H1 (cell line): ENCODE measurements around the gene NDC80. TPM values are rescaled to one million over a fixed set of nuclear protein-coding genes. Genes with fewer than 3 reads are reported as not detected.

ENCODE experiments used
- CTCF ChIA-PET: fragments of 300-600 bp; sonication (Branson Sonifier 250); formaldehyde crosslinking; loops from one replicate; lab custom pipeline; 2021; ENCODE audit not compliant: partially characterized antibody; lab: Charles Lee
- POLR2A ChIA-PET: fragments of 300-600 bp; sonication (Branson Sonifier 250); formaldehyde crosslinking; loops from one replicate; lab custom pipeline; 2021; ENCODE audit warnings: inconsistent platforms; ENCODE audit not compliant: partially characterized antibody; lab: Charles Lee
- DNase-seq, 2 experiments: peaks; one replicate each; pipeline versions ENCODE4 v3.0.0 to v3.0.0-alpha.2; 2010 to 2022; ENCODE audit warnings: low spot score in 2 of 2, low read depth in 1 of 2, mixed read lengths in 1 of 2
- FAIRE-seq: peaks from 2 replicates; lab custom pipeline; 2011; peaks lifted over from hg19 to GRCh38; lab: Jason Lieb, UNC
- H2AFZ ChIP-seq: 2 replicates; pipeline ENCODE4 v1.8.1; 2012; ENCODE audit warnings: low read length, inconsistent platforms
- H2AK5ac ChIP-seq: 2 replicates; pipeline ENCODE4 v1.6.1; 2013; ENCODE audit warnings: low read depth, low read length
- H2BK120ac ChIP-seq: replicated peaks from 2 replicates; pipeline ENCODE3; 2013; ENCODE audit warnings: low read depth, low read length, inconsistent platforms
- H2BK12ac ChIP-seq: 2 replicates; pipeline ENCODE4 v1.6.1; 2013; ENCODE audit warnings: low read depth, low read length
- H2BK15ac ChIP-seq: 2 replicates; pipeline ENCODE4 v1.6.1; 2013; ENCODE audit warnings: low read length
- H2BK20ac ChIP-seq: 2 replicates; pipeline ENCODE4 v1.6.1; 2013; ENCODE audit warnings: low read length
- H2BK5ac ChIP-seq: 2 replicates; pipeline ENCODE4 v1.6.1; 2013; ENCODE audit warnings: low read depth, low read length
- H3K14ac ChIP-seq: 2 replicates; pipeline ENCODE4 v1.6.1; 2013; ENCODE audit warnings: inconsistent platforms; ENCODE audit not compliant: insufficient read length
- H3K18ac ChIP-seq: 2 replicates; pipeline ENCODE4 v1.6.1; 2013; ENCODE audit warnings: low read length; ENCODE audit errors: extremely low read depth
- H3K23ac ChIP-seq: 2 replicates; pipeline ENCODE4 v1.6.1; 2013; ENCODE audit warnings: inconsistent platforms; ENCODE audit not compliant: insufficient read length
- H3K23me2 ChIP-seq: 2 replicates; pipeline ENCODE4 v1.6.1; 2013; ENCODE audit warnings: low read depth, low read length
- H3K27ac ChIP-seq: 2 replicates; pipeline ENCODE4 v1.6.1; 2011; ENCODE audit warnings: low read depth, low read length, inconsistent platforms
- H3K27me3 ChIP-seq, 4 experiments: replicated peaks in 1 of 4; 1 replicate in 1 of 4; 2 replicates in 3 of 4; pipeline versions ENCODE4 v1.6.1 to v1.8.1; 2011 to 2013; ENCODE audit warnings: low read length in 3 of 4, mild to moderate bottlenecking in 3 of 4, inconsistent platforms in 2 of 4, mixed read lengths in 2 of 4, moderate library complexity in 1 of 4; ENCODE audit not compliant: control insufficient read depth in 3 of 4, insufficient read depth in 3 of 4; ENCODE audit errors: extremely low read depth in 1 of 4
- H3K36me3 ChIP-seq, 4 experiments: 2 replicates each; pipeline versions ENCODE4 v1.6.1 to v1.8.1; 2011 to 2013; ENCODE audit warnings: mild to moderate bottlenecking in 4 of 4, low read length in 3 of 4, moderate library complexity in 2 of 4, control low read depth in 1 of 4, inconsistent platforms in 1 of 4; ENCODE audit not compliant: insufficient read depth in 4 of 4, control insufficient read depth in 2 of 4
- H3K4ac ChIP-seq: replicated peaks from 2 replicates; pipeline ENCODE3; 2013; ENCODE audit warnings: low read length, low read depth, mixed read lengths, inconsistent platforms; ENCODE audit not compliant: insufficient read length
- H3K4me1 ChIP-seq, 4 experiments: replicated peaks in 1 of 4; 1 replicate in 1 of 4; 2 replicates in 3 of 4; pipeline versions ENCODE4 v1.6.1 to v1.8.1; 2011 to 2013; ENCODE audit warnings: low read length in 3 of 4, inconsistent platforms in 2 of 4, mixed read lengths in 1 of 4; ENCODE audit not compliant: insufficient read depth in 4 of 4, control insufficient read depth in 3 of 4
- H3K4me2 ChIP-seq, 2 experiments: 2 replicates each; pipeline versions ENCODE4 v1.6.1 to v1.8.1; 2011 to 2013; ENCODE audit warnings: low read depth in 2 of 2, low read length in 2 of 2, control low read depth in 1 of 2, inconsistent platforms in 1 of 2, mild to moderate bottlenecking in 1 of 2; ENCODE audit not compliant: insufficient read depth in 1 of 2
- H3K4me3 ChIP-seq, 4 experiments: fragments of 200-600, 300-600 bp in 1 of 4; sonication (generic), shearing (Covaris generic), sonication (Bioruptor Twin) in 1 of 4; 2 replicates each; pipeline versions ENCODE4 v1.5.1 to v1.8.1; 2011 to 2016; ENCODE audit warnings: low read length in 4 of 4, low read depth in 3 of 4, control low read depth in 2 of 4, inconsistent platforms in 2 of 4, mild to moderate bottlenecking in 2 of 4, mixed read lengths in 1 of 4, moderate library complexity in 1 of 4; ENCODE audit not compliant: insufficient read depth in 2 of 4; ENCODE audit errors: extremely low read depth in 1 of 4
- H3K56ac ChIP-seq: replicated peaks from 2 replicates; pipeline ENCODE3; 2013; ENCODE audit warnings: low read depth, mild to moderate bottlenecking, mixed read lengths, low read length, inconsistent platforms; ENCODE audit not compliant: insufficient read length
- H3K79me1 ChIP-seq: 2 replicates; pipeline ENCODE4 v1.6.1; 2013; ENCODE audit warnings: low read depth, low read length, control low read depth
- H3K79me2 ChIP-seq, 2 experiments: 2 replicates each; pipeline versions ENCODE4 v1.6.1 to v1.8.1; 2012 to 2013; ENCODE audit warnings: low read length in 2 of 2, mild to moderate bottlenecking in 2 of 2, inconsistent platforms in 1 of 2; ENCODE audit not compliant: insufficient read depth in 2 of 2, control insufficient read depth in 1 of 2
- H3K9ac ChIP-seq, 4 experiments: replicated peaks in 1 of 4; 1 replicate in 1 of 4; 2 replicates in 3 of 4; pipeline versions ENCODE4 v1.6.1 to v1.8.1; 2011 to 2013; ENCODE audit warnings: low read depth in 3 of 4, low read length in 3 of 4, control low read depth in 2 of 4, mild to moderate bottlenecking in 2 of 4, moderate library complexity in 2 of 4, inconsistent platforms in 1 of 4; ENCODE audit errors: extremely low read depth in 1 of 4
- H3K9me3 ChIP-seq, 2 experiments: 2 replicates each; pipeline versions ENCODE4 v1.6.1 to v1.8.1; 2012 to 2013; ENCODE audit warnings: mild to moderate bottlenecking in 2 of 2, moderate library complexity in 2 of 2, control low read depth in 1 of 2, inconsistent platforms in 1 of 2, low read depth in 1 of 2, low read length in 1 of 2, mixed read lengths in 1 of 2; ENCODE audit not compliant: insufficient read depth in 2 of 2
- H4K20me1 ChIP-seq, 2 experiments: replicated peaks in 1 of 2; 2 replicates each; pipeline versions ENCODE3 to v1.8.1; 2011 to 2013; ENCODE audit warnings: inconsistent platforms in 2 of 2, low read length in 2 of 2, mild to moderate bottlenecking in 1 of 2; ENCODE audit not compliant: insufficient read depth in 2 of 2, control insufficient read depth in 1 of 2
- H4K5ac ChIP-seq: 2 replicates; pipeline ENCODE4 v1.6.1; 2013; ENCODE audit warnings: low read length, low read depth, mixed read lengths, inconsistent platforms; ENCODE audit not compliant: insufficient read length
- H4K8ac ChIP-seq: 2 replicates; pipeline ENCODE4 v1.8.0; 2013; ENCODE audit warnings: mild to moderate bottlenecking, moderate library complexity, low read length, inconsistent platforms; ENCODE audit not compliant: insufficient read depth; ENCODE audit errors: extremely low read depth
- H4K91ac ChIP-seq: replicated peaks from 2 replicates; pipeline ENCODE3; 2013; ENCODE audit warnings: low read length, mixed read lengths, inconsistent platforms; ENCODE audit not compliant: insufficient read length
- BCL11A ChIP-seq, 2 experiments: IDR thresholded peaks; one replicate each; pipeline ENCODE4 v1.6.1; 2011; ENCODE audit warnings: low read depth in 2 of 2, low read length in 2 of 2, mild to moderate bottlenecking in 2 of 2
- CBX5 ChIP-seq: fragments of 300-800, 300-1000 bp; sonication (generic); IDR thresholded peaks from 2 replicates; pipeline ENCODE4 v1.7.1; 2016; ENCODE audit warnings: antibody characterized with exemption, low read length, low read depth
- CHD1 ChIP-seq: IDR thresholded peaks from 2 replicates; pipeline ENCODE4 v1.6.1; 2012; ENCODE audit warnings: low read depth, low read length, improper control_type of control experiment
- FOSL1 ChIP-seq: IDR thresholded peaks from 2 replicates; pipeline ENCODE4 v1.6.1; 2011; ENCODE audit warnings: mild to moderate bottlenecking, low read depth, low read length, moderate library complexity; ENCODE audit not compliant: insufficient read depth
- JUN ChIP-seq: IDR thresholded peaks from 2 replicates; pipeline ENCODE4 v1.6.1; 2011; ENCODE audit warnings: low read depth, mild to moderate bottlenecking, improper control_type of control experiment, low read length
- NANOG ChIP-seq: IDR thresholded peaks from 2 replicates; pipeline ENCODE4 v1.6.1; 2011; ENCODE audit warnings: low read length, low read depth, mild to moderate bottlenecking, inconsistent platforms; ENCODE audit not compliant: insufficient read depth, poor library complexity, severe bottlenecking
- POLR2AphosphoS5 ChIP-seq: IDR thresholded peaks from 2 replicates; pipeline ENCODE4 v1.6.1; 2011; ENCODE audit warnings: low read depth, low read length
- RAD21 ChIP-seq, 2 experiments: IDR thresholded peaks in 1 of 2; conservative IDR thresholded peaks in 1 of 2; 2 replicates each; pipeline ENCODE4 v1.6.1; 2011; ENCODE audit warnings: low read depth in 2 of 2, low read length in 2 of 2, improper control_type of control experiment in 1 of 2, inconsistent platforms in 1 of 2, mild to moderate bottlenecking in 1 of 2, moderate library complexity in 1 of 2
- SP4 ChIP-seq: IDR thresholded peaks from 2 replicates; pipeline ENCODE4 v1.6.1; 2012; ENCODE audit warnings: low read length, inconsistent platforms
- TAF7 ChIP-seq: optimal IDR thresholded peaks from 2 replicates; pipeline ENCODE3; 2011; ENCODE audit warnings: low read depth, mild to moderate bottlenecking, inconsistent platforms, low read length, moderate library complexity, borderline replicate concordance
- TBP ChIP-seq: IDR thresholded peaks from 2 replicates; pipeline ENCODE4 v1.6.1; 2011; ENCODE audit warnings: low read depth, low read length, improper control_type of control experiment
- TCF12 ChIP-seq: IDR thresholded peaks from 2 replicates; pipeline ENCODE4 v1.6.1; 2011; ENCODE audit warnings: low read depth, mild to moderate bottlenecking, low read length
- WGBS, 2 experiments: shearing (Covaris generic) in 1 of 2; methylation state at CpG; one replicate each; pipeline versions ENCODE4 v1.1.6 to v1.1.7; 2013 to 2015; ENCODE audit warnings: low lambda C conversion rate in 2 of 2, mixed read lengths in 2 of 2, inconsistent platforms in 1 of 2, low coverage in 1 of 2, missing lambda C conversion rate in 1 of 2; ENCODE audit not compliant: insufficient replicate concordance in 2 of 2, insufficient coverage in 1 of 2, insufficient read length in 1 of 2; ENCODE audit errors: extremely low coverage in 1 of 2, missing lambda C conversion rate in 1 of 2; 5-methylcytosine and 5-hydroxymethylcytosine counted together
- polyA plus RNA-seq, 7 experiments: library from polyadenylated mRNA; depleted of rRNA in 3 of 7; stranded (reverse) in 5 of 7; unstranded in 2 of 7; fragments of >200 nt in 5 of 7; fragments of 200-250 nt in 2 of 7; gene quantifications; 1 replicate in 5 of 7; 2 replicates in 1 of 7; 4 replicates in 1 of 7; pipeline versions ENCODE4 v1.2.1 to v1.2.3, GENCODE V29; 2011 to 2013; ENCODE audit warnings: missing spikeins in 2 of 7, mixed read lengths in 2 of 7
- total RNA-seq: library from RNA; stranded (reverse); fragmentation: NEBNext Ultra II Directional; extraction: Animal tissue kit (Norgen Biotek cat#: 25700); gene quantifications from 2 replicates; pipeline ENCODE4 v1.2.1, GENCODE V29; 2021
- TF ChIP-seq, protein P1 (sequence below): IDR thresholded peaks from 2 replicates; pipeline ENCODE4 v1.6.1; 2012; ENCODE audit warnings: low read length, inconsistent platforms

NDC80 gene
- total and polyA plus RNA-seq, 2 of the 8 experiments (the other 6 are each of a cell fraction or from before 2014, with no cell fraction given) = 11.0 to 45.0 TPM

DNA sequence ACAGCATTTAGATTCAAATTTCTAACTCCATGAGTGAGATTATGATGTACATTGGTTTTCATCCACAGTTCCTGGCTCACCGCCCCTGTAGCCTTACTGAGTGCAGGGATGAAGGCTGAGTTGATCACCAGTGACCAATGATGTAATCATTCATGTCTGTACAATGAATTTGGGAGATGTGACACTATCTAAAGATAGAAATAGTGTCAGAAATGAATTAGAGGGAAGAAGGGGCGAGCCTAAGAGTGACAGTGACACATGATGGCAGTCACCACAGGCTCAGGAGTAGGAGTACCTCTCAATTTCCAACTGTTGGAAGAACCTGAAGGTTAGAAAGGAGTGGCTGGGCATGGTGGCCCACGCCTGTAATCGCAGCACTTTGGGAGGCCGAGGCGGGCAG, 3.2 kb upstream of the NDC80 start:
- DNase-seq = no peak
- Histone ChIP-seq H3K4me2 (no peak overlapping the region), H4K5ac (no peak overlapping the region), H3K23me2 (peaks cover 8% of the 10 kb centered on the region), H3K27ac (no peak overlapping the region), H4K20me1 (no peaks in the 10 kb centered on the region), H3K4ac (no peak overlapping the region), H4K8ac (no peak overlapping the region), H2AK5ac (no peak overlapping the region), H3K9ac (no peak overlapping the region), H3K4me3 (no peak overlapping the region), H3K79me1 (peaks cover 8% of the 10 kb centered on the region), H3K14ac (no peak overlapping the region), H3K4me1 (peaks cover 0 to 8% (median 3%) of the 10 kb centered on the region in 4 experiments; a peak in 2 of 7 replicates), H2BK120ac (no peak overlapping the region), H2BK5ac (no peak overlapping the region), H2AFZ (no peak overlapping the region), H3K56ac (no peak overlapping the region), H2BK15ac (no peak overlapping the region), H2BK12ac (no peak overlapping the region), H3K79me2 (peaks cover 12 to 39% of the 10 kb centered on the region in 2 experiments), H2BK20ac (no peak overlapping the region), H3K18ac (no peak overlapping the region), H3K9me3 (no peaks in the 10 kb centered on the region), H3K27me3 (no peaks in the 10 kb centered on the region), H3K23ac (no peak overlapping the region), H3K36me3 (peaks cover 0 to 6% (median 1%) of the 10 kb centered on the region in 4 experiments; a peak in 2 of 8 replicates), H4K91ac (no peak overlapping the region)
- 82% methylated on average over 6 of the region's 6 CpGs; no CpG with 5 or more reads in 1 of the 2 experiments for WGBS, 2 experiments
- CTCF ChIA-PET = no interaction called here
- POLR2A ChIA-PET = no interaction called here
- FAIRE-seq = no peak
- TF ChIP-seq, protein P1, sequence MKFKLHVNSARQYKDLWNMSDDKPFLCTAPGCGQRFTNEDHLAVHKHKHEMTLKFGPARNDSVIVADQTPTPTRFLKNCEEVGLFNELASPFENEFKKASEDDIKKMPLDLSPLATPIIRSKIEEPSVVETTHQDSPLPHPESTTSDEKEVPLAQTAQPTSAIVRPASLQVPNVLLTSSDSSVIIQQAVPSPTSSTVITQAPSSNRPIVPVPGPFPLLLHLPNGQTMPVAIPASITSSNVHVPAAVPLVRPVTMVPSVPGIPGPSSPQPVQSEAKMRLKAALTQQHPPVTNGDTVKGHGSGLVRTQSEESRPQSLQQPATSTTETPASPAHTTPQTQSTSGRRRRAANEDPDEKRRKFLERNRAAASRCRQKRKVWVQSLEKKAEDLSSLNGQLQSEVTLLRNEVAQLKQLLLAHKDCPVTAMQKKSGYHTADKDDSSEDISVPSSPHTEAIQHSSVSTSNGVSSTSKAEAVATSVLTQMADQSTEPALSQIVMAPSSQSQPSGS = no peak
- TF ChIP-seq CHD1 = no peak
- no peak for TF ChIP-seq RAD21 (IDR thresholded peaks at IDR 0.05 in 1 of 2, conservative IDR thresholded peaks at IDR 0.05 in 1 of 2; ENCODE audit: low read depth in 2 of 2, low read length in 2 of 2)
- no peak for TF ChIP-seq SP4
- no peak for TF ChIP-seq CBX5
- TF ChIP-seq BCL11A (IDR thresholded peaks at IDR 0.05; ENCODE audit: low read depth in 2 of 2, low read length in 2 of 2) = no peak
- TF ChIP-seq TAF7 = no peak
- TF ChIP-seq FOSL1 = no peak
- TF ChIP-seq TBP = no peak
- TF ChIP-seq JUN = no peak
- TF ChIP-seq TCF12 = no peak
- no peak for TF ChIP-seq POLR2AphosphoS5
- no peak for TF ChIP-seq NANOG
